T-helper 9 cell (primary cell): ENCODE measurements around the gene YDJC.
A peak's percentile ranks its signal among the peaks of the same experiment; 100 is the strongest.
"Not testable (repeated sequence)": the region's sequence is repeated elsewhere in the genome, so short reads cannot be mapped to it uniquely, and the experiment has no call there.

ENCODE experiments used
- DNase-seq: peaks from one replicate; pipeline ENCODE4 v3.0.0-alpha.2; 2020
- total RNA-seq, 2 donors: gene quantifications; one replicate each; lab custom pipeline; 2026; lab: John Stamatoyannopoulos, UW

The YDJC gene, protein sequence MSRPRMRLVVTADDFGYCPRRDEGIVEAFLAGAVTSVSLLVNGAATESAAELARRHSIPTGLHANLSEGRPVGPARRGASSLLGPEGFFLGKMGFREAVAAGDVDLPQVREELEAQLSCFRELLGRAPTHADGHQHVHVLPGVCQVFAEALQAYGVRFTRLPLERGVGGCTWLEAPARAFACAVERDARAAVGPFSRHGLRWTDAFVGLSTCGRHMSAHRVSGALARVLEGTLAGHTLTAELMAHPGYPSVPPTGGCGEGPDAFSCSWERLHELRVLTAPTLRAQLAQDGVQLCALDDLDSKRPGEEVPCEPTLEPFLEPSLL
- total RNA-seq: 21.5 to 41.3 reads per million in 2 donors

GRCh38 chr22:21629255-21630149 lies at the start of gene YDJC:
Gene YDJC, minus strand, starts transcription at chr22:21630022. Its CDS starts 8 bp downstream, at chr22:21630014.
- DNase-seq: peak; percentile 97

GRCh38 chr22:21679383-21679782 lies 49.6 kb upstream of the YDJC start:
- DNase-seq: no peak

- not testable (repeated sequence) for DNase-seq
Measured at GRCh38 chr22:21678842-21679241, 49.0 kb upstream of the YDJC start.

DNA sequence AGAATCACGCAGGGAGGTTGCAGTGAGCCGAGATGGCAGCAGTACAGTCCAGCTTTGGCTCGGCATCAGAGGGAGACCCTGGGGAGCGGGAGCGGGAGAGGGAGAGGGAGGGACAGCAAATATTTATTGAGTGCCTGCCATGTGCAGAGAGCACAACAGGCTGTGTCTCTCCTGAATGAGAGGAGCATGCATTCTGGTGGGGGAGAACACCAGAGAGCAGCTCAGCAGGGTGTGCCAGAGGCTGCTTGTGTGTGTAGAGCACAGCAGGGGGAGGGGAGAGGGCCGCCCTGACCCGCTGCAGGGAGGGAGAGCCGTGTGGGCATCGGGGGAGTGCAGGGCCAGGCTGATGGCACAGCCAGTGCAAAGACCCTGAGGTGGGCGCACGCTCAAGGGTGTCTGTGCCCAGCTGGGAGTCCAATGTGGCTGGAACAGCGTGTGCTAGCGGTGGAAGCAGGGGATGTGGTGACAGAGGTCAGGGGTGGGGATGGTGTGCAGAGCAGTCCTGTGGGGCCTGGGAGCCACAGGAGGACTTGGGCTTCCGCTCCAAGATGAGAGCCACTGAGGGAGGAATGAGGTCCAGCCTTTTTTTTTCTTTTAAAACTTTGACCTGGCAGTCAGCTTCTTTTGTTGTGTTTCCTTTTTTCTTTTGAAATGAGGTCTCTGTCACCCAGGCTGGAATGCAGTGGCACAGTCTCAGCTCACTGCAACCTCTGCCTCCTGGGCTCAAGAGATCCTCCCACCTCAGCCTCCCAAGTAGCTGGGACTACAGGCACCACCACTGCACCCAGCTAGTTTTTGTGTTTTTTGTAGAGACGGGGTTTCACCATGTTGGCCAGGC lies 48.0 kb upstream of the YDJC start:
- DNase-seq: no peak

GRCh38 chr22:21674638-21675245 lies 44.9 kb upstream of the YDJC start:
- DNase-seq: no peak

- no peak for DNase-seq
Measured at GRCh38 chr22:21673534-21674321, 43.9 kb upstream of the YDJC start.

DNA sequence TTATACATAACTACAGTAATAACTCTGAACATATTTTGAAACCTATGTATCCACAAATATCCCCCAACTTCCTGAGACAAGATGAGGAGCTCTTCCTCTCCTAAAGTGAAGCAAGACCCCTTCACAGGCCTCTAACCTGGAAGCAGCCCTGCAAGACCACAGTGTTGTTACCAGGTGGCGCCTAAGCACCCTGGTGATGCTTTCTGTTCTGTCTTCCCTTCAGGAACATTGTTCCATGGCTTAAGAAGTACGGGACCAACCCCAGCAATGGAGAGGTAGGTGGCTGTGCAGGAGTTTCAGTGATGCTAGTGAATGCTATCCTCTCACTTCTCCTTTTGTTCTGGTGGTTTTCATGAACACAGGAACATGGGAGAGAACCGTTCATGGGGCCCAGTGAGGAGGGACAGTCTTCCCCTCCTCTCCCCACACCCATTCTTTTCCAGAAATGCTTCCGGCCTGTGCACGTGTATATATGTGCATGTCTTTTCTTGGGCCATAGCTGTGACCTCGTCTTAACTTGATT lies 42.3 kb upstream of the YDJC start:
- DNase-seq: no peak

DNA sequence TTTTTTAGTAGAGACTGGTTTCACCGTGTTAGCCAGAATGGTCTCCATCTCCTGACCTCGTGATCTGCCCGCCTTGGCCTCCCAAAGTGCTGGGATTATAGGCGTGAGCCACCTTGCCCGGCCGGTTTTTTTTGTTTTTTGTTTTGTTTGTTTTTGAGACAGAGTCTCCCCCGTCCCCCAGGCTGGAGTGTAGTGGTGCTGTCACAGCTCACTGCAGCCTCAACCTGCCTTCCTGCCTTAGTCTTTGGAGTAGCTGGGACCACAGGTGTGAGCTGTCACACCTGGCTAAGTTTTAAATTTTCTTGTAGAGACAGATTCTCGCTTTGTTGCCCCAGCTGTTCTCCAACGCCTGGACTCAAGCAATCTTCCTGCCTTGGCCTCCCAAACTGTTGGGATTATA lies 39.2 kb upstream of the YDJC start:
- DNase-seq: no peak

DNA sequence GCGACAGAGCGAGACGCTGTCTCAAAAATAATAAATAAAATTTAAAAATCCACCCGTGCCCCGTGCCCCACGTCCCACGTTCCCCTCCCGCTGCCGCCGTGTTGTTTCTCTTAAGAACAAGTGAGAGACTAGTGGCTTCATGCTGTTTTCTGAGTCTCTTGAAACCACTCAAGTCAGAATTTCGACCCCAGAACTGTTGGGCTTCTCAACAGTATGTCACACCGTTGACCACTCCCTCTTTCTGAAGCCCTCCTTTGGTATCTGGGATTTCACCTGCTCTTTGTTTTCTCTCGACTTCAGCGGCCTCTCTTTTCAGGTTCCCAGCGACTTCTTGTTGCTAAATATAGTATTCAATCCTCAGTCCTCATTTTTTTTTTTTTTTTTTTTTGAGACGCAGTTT lies 37.0 kb upstream of the YDJC start:
- no peak for DNase-seq

GRCh38 chr22:21665047-21665851 lies 35.4 kb upstream of the YDJC start:
- DNase-seq: no peak

DNA sequence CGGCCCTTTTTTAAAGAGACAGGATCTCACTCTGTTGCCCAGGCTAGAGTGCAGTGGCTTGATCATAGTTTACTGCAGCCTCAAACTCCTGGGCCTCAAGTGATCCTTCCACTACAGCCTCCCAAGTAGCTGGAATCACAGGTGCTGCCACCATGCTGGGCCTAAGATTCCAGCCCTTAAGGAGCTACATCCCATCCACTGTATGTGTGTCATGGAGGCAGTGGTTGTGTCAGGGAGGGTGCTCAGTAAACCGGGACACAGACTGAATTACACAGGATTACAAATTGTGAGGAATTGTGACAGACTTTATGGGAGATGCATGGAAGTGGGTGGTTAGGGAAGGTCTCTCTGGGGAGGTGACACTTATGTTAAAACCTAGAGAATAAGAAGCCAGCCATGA lies 33.9 kb upstream of the YDJC start:
- no peak for DNase-seq

GRCh38 chr22:21661991-21662390 lies 32.2 kb upstream of the YDJC start:
- DNase-seq: no peak

GRCh38 chr22:21660904-21661303 lies 31.1 kb upstream of the YDJC start:
- DNase-seq: no peak

DNA sequence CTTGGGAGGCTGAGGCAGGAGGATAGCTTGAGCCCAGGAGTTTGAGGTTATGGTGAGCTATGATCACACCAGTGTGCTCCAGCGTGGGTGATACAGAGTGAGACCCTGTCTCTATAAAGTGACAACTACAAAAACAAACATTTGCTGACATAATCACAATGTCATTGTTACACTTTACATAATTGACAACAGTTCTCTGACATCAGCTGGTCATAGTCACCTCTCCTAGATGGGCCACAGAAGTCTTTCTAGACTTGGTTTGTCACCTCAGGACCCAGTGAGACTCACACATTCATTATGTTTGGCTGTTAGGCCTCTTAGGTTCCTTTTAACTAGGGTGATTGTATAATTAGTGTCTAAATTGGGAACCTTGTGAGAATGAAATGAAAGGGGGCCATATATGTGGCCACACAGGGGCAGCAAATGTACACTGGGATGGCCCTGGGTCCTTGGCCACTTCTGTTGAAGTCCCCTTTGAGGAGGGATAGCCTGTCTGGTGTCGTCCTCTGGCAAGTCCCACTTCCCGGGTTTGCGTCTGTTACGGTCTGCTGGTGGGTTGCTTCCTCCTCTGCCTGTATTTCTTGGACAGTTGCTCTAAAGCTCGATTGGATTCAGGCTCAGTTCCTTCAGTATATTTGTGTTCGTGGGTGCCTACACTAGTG lies 30.2 kb upstream of the YDJC start:
- no peak for DNase-seq

DNA sequence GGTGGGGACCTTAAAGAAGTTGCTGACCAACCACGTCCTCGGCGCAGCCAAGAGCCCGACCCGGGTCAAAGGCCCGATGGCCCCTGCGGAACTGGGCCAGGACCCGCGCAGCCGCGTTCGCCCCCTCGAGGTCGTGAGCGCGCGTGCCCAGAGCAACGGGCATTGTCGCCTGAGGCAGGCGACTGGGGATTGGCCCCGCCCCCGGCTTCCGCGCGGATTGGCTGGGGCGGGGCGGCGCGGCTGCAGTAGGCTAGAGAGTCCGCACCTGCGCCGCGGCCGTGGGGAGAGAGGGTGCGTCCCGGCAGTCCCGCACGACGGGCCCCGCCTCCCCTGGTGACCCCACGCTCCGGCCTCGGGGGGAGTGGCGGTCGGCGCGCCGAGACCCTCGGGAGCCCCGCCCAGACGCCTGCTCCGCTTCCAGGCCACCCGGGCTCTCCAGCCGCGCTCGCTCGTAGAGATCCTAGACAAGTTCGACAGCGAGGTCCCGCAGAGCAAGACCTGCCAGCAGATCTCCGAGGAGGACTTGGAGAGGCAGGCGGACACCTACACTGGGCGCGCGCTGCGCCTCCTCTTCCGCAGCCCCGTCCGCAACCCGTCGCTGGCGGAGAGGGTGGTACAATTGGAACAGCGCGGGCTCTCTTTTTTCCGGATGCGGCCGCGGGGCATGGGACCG lies 27.7 kb upstream of the YDJC start:
- DNase-seq: peak; percentile 76

DNA sequence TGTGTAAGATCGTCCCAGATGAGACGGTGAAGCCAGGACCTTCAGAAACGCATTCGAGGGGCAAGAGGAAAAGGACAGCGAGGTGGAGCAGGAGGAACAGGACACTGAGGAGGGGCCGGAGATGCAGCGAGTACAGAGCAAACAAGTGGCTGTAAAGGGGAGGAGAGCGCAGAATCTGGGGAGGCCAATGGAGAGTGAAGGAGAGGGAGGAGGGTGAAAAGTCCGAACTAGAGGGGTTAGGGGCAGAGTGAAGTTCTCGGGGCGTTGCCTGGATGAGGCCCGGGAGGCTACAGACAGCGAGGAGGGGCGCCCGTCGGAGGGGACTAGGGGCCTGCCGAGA lies 27.2 kb upstream of the YDJC start:
- no peak for DNase-seq

DNA sequence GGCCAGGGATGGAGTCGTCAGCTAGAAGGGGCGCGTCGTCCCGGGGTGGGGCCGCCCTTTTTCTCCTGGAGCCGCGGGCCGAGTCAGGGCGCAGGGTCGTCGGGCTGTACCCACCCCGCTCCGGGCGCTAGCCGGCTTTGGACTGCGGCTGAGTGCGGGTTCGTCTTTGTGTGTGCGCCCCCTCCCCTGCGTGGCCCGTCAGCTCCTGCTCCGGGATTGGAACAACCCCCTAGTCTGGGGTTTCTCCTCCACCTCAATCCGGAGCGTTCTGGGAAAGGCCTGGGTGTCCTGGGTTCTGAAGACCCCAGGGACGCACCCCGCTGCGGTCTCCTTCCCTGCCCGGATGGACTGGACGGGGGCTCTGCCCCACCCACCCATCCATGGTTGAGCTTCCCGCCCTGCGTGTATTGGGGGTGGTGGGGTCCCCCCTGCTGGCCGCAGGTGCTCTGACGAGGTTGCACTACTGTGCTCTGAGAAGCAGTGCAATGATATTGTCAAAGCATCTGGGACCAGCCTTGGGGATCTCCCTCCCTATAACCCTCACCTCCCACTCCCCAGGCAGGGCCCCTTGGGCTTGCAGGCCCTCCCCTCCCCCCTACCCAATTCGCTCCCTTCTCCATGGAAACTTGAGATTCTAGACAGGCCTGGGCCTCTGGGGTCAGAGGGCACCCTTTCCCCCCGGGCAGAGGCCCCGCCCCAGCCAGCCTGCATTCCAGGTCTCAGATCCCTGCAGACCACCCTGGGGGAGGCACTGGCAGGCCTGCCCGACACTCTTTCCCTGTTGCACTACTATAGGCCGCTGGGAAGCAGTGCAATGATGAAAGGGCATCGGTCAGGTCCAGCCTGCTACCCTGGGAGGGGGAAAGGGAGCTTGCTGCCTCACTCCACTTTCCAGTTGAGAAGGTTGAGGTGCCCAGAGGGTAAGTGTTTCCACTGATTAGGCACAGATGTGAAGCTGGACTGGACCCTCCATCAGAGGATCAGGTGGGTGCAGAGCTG lies 23.0 kb upstream of the YDJC start:
- no peak for DNase-seq

DNA sequence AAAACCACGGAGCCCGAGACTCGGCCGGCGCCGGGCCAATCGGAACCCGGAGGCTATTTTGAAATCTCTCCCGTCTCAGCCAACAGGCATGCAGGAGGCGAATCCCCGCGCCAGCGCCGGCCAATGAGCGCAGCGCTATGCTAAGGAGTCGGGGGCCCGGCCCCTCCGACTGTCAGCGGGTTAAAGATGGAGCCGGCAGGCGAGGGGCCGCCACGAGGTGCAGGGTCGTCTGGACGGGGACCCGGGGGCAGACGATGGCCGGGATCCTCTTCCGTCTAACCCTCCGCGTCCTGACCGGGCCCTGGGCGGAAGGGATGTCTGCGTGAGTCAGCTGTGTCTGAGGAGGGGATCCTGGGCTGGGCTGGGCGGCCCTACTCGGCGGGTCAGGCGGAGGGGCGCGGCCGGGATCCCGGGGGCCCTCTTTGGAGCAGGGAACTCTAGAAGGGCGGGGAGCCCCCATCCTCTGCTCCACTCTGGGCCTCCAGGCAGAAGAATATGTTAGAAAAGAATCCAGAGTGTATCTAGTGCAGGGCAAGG lies 22.3 kb upstream of the YDJC start:
- DNase-seq: peak; percentile 73
